SK-MEL-5 (cell line): ENCODE data around the gene RUBCNL. TPM values are rescaled to one million over a fixed set of nuclear protein-coding genes. Genes with fewer than 3 reads are reported as not detected.

Experiments used
- DNase-seq: peaks from one replicate; pipeline ENCODE4 v3.0.0-alpha.2; 2016; ENCODE audit warnings: low read depth, low spot score
- in situ Hi-C: cut with HindIII; loops from 2 replicates; pipeline ENCODE4 v1.10.0; 2016; ENCODE audit warnings: low sequenced_read_pairs, high pct_unique_total_duplicates, low pct_unique_long_range_greater_than_20kb
- total RNA-seq: library from RNA; depleted of rRNA; stranded (reverse); fragments of >200 nt; shearing (Covaris generic); gene quantifications from 2 replicates; pipeline ENCODE4 v1.2.3, GENCODE V29; 2014

The RUBCNL gene
- total RNA-seq, 1 experiment from 2014 or later = 17.7 TPM

DNA sequence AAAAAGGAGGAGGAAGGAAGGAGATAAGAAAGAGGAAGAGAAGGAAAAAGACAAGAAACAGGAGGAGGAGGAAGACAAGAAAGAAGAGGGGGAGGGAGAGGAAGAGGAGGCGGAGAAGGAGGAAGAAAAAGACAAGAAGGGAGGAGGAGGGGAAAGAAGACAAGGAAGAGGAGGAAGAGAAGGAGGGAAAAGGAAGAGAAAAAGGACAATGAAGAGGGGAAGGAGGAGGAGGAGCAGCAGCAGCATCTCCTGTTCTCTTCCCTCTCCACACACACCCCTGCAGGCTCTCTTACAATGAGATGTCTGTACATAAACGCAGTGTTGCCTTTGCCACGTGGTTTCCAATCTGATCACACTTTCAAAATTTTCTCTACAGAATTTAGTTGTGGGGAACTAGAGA, 66.6 kb downstream of the RUBCNL start:
- in situ Hi-C loops = no loop called here
- peak; percentile 17 for DNase-seq

DNA sequence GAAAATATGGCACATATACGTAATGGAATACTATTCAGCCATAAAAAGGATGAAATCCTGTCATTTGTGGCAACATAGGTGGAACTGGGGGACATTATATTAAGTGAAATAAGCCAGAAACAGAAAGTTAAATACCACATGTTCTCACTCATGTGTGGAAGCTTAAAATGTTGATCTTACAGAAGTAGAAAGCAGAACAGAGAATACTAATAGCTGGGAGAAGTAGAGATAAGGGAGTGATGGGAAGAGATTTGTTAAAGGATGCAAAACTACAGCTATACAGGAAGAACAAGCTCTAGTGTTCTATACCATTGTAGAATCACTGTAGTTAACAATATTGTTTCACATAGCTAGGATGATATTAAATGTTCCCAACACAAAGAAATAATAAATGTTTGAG, 68.1 kb downstream of the RUBCNL start:
- no peak for DNase-seq
- in situ Hi-C loops = no loop called here

DNA sequence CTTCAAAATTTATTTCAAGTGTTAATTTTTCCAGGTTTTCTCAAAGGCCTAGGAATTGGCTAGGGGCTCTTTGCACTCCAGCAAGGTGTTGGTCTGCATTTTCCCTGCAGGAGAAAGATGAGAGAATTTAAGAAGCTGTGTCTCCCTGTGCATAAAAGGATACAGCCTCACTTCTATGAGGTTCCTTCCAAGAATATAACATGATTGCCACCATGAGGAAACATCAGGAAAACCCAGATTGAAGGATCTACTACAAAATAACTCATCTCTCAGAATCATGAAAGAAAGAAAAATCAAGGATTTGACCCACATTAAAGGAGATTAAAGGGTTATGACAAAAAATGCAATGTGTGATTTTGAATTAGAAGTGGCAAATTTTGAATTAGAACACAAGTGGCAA, 69.9 kb downstream of the RUBCNL start:
- peak; percentile 26 for DNase-seq
- in situ Hi-C loops = no loop called here

DNA sequence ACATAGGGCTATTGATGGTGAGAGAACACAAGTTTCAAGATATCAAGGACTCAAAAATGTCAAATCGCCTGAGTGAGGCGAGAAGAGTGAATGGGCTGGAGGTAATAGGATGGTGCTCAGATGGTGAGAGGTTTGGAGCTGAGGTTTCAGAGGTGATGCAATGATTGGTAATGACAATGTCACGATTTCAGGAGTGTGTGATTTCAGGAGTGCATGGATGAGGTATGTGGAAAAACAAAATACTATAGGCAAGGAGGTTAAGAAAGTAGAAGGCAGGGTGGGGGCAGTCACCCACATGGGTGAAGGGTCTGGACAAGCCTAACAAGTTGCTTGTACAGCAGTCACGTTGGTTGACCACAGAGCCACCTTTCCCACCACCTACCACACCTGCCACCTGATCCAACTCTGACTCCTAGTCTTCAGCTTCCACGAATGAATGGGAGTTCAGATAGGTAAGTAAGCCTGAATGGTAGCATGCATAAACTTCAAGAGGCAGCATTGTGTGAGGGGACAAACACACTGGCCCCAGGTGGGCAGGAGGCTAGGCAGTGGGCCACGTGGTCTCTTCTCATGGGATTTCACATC, 71.5 kb downstream of the RUBCNL start:
- DNase-seq = no peak
- in situ Hi-C loops = no loop called here

DNA sequence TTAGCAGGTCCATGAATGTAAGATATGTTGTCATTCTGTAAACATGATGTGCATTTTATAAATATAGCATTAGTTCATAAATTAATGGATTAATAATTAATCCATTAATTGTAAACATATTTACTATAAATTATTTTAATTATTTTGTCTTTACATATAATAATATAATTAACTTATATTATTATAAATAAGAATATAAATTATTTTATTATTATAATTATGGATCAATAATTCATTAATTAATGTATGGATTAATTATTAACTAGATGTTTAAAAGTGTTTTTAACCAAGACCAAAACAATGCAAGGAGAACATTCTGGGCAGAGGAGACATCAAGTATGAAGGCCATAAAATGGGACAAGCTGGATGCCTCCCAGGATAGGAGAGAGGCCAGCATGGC, 72.0 kb downstream of the RUBCNL start:
- in situ Hi-C loops = no loop called here
- no peak for DNase-seq

DNA sequence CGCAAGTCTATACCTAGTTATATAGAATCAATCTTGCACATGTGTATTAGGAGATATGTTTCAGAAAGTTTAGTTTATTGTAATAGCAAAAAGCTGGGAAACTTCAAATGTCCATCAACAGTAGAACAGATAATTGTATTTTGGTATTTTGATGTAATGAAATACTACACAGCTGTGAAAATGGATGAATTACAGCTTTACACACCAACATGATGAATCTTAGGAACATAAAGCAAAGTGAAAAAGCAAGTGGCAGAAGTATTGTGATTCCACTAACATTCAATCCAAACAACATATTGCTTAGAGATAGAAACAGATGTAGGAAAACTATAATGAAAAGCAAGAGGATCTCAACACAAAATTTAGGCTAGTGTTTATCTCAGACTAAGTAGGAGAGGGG, 72.5 kb downstream of the RUBCNL start:
- in situ Hi-C loops = no loop called here
- no peak for DNase-seq

DNA sequence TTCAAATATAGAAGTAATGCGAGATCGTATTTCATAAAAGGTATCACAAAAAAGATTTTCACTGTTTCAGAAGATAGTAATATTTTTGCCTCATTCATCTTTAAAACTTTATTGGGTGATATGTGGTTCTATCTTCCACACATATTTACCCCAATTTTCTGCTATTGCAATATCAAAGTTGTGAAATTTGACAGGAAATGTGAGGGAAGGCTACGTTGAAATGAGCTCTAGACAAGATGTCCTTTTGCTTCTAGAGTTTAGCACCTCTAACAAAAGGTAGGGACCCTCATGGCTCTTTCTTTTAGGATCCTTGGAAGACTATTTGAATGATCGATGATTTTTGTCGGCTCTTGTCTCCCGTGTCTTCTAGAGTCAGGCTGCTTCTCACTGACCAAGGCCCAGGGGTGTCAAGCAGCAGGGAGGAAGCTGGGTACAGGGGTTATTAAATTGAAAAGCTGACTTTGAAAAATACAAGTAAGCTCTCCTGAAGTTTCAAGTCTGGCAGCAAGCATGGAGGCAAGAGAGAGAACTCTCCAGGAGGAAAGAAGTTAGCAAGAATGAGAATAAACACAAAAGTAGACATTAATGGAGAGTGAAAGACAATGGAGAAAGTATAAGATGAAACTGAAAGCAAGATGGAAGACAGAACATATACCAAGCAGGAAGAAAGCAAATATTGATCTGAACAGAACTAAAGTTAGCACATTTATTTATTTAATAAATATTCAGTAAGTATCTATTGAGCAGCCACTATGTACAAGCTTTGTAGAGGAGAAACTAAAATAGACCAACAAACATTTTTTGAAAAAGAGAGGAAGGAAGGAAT, 73.4 kb downstream of the RUBCNL start:
- no peak for DNase-seq
- in situ Hi-C loops = no loop called here

DNA sequence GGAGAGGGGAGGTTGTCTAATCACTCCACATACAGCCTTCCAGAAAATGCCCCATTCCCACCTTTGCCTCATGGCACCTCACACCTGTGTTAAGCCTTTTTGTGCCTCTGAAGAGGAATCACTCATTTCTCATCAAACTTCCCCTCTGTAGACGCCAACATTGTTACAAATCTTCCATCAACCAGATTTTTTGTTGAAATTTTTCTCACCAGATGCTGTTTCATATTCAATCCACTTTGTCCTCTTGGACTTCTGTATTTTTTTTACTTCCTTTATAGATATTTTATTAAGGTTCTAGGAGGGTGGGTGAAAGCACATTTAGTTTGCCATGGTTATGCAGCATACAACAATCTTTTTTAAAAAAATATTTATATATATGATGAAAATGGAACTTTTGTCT, 74.0 kb downstream of the RUBCNL start:
- in situ Hi-C loops = no loop called here
- no peak for DNase-seq

DNA sequence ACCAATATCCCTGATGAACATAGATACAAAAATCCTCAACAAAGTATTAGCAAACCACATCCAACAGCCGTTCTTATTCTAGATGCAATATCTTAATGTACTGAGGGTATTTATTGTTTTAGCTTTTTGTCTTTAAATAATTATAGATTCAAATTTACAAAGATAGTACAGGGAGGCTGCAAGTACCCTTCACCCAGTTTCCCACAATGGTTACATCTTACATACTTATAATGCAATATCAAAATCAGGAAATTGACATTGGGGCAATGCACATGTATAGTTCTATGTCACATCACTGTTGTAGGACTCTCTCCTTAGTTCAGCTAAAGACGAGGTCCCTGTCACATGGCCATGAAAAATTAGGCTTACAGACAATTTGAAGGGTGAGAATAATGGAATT, 75.8 kb downstream of the RUBCNL start:
- in situ Hi-C loops = no loop called here
- no peak for DNase-seq

DNA sequence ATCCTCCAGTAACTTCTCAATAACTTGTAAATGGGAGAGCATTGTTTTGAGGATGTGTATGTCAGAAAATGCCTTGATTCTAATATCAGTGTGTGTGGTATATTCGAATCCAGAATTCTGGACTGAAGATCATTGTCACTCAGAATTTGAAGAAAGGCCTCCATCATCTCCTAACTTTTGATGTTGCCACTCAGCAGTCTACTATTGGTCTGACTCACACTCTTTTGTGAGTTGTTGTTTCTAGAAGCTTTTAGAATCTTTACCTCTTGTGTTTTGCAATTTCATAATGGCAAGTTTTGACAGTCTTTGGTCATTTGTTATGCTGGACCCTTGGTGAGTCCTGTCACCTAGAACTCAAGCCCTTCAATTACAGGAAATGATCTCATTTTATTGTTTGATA, 77.0 kb downstream of the RUBCNL start:
- in situ Hi-C loops = no loop called here

DNA sequence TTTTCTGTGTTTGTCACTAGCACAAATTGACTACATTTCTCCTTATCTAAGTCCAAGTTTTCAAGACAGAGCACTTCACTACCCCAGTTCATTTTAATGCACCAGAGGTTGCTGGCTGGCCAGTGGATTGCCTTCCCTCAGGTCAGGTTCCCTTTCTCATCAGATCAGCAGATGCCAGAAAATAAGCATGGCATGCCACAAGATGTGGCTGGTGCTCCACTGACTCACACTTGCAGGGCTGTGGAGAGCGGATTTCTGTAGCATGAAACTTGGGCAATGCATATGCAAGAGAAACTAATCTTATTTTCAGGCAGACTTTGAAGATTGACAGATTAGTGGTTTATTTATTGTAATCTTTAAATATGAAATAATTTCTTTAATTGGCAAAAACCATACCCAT, 79.5 kb downstream of the RUBCNL start:
- DNase-seq = peak; percentile 15
- in situ Hi-C loops = no loop called here

More for the DNA sequence above, 77.0 kb downstream of the RUBCNL start:
- DNase-seq = no peak

DNA sequence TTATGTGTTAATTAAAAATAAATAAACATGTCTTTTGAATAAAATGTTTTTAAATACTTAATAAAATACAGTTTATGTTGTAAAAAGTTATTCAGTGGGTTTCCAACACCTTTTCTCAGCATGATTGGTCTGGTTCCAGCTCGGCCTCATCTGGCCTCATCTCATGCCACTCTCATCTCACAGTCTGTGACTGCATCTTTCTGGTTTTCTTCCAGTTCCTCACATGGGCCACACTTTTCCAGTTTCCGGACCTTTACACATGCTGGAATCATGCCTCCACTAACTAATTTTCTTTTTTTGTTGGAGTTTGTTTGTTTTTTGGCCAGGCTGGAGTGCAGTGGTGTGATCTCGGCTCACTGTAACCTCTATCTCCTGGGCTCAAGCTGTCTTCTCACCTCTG, 82.5 kb downstream of the RUBCNL start:
- in situ Hi-C loops = no loop called here
- DNase-seq = no peak

DNA sequence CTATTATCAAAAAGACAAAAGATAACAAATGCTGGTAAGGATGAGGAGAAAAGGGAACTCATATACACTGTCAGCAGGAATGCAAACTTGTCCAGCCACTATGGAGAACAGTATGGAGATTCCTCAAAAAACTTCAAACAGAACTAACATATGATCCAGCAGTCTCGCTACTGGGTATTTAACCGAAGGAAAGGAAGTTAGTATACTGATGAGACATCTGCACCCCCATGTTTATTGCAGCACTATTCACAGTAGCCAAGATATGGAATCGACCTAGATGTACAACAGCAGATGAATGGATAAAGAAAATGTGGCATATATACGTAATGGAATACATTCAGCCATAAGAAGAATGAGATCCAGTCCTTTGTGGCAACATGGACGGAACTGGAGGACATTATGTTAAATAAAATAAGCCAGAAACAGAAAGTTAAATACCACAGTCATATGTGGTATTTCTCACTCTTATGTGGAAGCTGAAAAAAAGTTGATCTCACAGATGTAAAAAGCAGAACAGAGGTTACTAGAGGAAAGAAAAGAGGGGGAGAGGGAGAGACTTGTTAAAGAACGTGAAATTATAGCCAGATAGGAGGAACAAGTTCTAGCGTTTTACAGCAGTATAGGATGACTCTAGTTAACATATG, 83.2 kb downstream of the RUBCNL start:
- in situ Hi-C loops = no loop called here
- DNase-seq = no peak

DNA sequence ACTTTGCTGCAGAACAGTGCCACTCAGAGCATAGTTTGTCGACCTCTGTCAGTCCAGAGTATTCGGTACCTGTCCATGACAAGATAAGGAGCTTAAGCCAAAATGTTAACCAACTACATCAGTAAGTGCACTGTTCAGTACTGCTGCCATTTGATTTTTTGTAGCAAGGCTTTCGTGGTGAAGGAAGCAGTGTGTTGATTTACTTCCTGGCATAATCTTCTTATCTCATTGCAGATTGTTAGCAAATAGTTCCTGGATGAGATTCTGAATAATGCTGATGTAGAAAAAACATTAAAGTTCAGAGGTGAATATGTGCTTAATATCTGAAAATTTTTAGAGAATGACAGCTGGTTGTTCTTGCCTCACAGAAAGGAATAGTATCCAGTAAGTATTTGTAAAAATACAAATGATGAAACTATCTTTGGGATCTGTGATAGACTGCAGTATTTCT, 89.7 kb downstream of the RUBCNL start:
- in situ Hi-C loops = no loop called here
- no peak for DNase-seq

DNA sequence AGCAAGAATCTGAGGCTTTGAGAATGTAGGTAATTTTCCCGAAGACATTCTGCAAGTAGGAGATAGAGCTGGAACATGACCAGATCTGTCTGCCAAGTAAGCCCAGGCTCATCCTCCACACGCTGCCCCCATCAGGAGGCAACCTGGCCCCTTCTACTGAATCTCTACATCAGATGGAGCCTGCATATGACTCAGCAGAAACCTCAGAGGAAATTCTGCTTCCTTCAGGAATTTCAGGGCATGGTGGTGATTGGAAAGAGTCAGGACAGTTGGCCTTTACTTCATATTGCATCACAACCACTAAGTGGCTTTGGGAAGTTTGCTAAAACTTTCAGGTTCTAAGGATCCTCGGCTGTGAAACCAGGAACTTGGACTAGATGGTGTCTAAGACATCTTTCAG, 90.1 kb downstream of the RUBCNL start:
- in situ Hi-C loops = no loop called here
- DNase-seq = peak; percentile 19

DNA sequence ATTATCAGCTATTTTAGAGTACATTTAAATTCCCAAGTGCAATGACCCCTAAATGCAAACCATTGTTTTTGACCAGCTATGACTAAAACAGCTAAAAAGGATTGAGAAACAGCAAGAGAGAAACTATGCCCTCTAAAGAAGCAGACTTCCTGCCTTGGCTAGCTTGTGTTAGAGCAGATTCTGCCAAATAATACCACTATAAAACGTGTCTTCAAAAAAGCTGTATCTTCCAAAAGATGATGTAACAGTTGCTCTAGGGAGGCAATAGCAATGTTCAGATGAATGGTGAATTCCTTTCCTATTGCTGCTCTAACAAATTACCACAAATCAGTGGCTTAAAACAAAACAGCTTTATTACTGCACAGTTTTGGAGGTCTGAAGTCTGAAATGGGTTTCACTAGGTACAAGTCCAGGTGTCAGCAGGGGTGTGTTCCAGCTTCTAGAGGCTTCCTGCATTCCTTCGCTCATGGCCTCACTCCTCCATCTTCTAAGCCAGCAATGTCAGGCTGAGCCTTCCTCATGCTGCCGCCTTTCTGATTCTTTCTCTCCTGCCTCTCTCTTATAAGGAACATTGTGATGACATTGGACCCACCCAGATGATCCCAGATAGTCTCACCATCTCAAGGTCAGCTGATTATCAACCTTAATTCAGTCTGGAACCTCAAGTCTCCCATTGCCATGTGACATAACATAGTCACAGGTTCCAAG, 90.8 kb downstream of the RUBCNL start:
- DNase-seq = peak; percentile 47
- in situ Hi-C loops = no loop called here

DNA sequence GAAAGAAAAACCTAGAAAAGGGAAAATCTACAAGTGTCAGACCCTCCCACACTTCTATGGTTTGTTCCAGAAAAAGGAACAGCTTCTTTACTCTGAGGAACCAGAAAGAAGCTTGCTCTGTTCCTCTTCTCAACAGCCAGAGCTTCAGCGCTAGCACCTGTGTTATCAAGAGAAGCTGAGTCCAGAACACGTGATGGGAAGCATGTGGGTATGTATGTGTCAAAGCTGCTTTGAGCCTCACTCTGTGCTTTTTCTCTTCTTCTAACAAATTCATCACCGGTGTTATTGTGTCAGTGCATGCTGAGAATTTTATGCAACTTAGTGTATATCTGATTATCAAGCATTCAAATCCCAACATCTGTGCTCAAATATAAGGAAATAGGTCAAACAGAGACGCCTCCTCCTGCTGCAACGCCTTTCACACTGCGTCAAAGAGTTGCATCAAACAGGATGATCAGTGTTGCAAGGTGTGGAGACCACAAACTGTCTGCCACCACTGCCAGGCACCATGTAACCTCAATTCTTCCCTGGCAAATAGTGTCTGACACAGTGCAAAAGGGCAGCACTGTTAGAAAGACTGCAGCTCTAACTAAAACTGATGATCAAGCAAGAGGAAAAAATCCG, 91.4 kb downstream of the RUBCNL start:
- DNase-seq = no peak

DNA sequence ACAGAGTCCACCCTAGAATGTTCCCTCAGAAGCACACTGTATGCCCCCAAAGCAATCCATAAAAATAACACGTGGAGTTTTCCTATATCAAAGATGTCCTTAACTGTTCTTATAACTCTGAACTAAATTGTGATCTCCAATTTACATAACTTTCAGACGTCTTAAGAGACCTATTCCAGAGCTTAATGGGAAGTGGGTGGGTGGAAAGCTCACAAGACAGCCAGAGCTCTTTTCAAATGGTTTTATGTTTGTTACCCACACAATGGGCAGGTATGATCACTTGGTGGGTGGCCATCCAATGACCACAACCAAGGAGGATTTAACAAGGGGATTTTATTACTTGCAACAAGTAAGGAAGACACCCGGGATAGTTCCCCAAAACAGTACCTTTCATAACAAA, 93.6 kb downstream of the RUBCNL start:
- no peak for DNase-seq
- in situ Hi-C loops = no loop called here

More for the DNA sequence above, 91.4 kb downstream of the RUBCNL start:
- in situ Hi-C loops = no loop called here
